ENCODE measurements around the gene DDX20. TPM values are rescaled to one million over a fixed set of nuclear protein-coding genes. Genes with fewer than 3 reads are reported as not detected.
A peak's percentile ranks its signal among the peaks of the same experiment; 100 is the strongest.

Gene DDX20
- total RNA-seq, 1 donor from 2014 or later = 18.1 TPM

- Mint-ChIP-seq H3K4me3 (peak overlapping the region; percentile 88), H3K36me3 (no peaks in the 10 kb centered on the region), H3K4me1 (ENCODE audit: unreplicated experiment) (peaks cover 26% of the 10 kb centered on the region), H3K27ac (no peak overlapping the region), H3K9me3 (no peaks in the 10 kb centered on the region), H3K27me3 (peaks cover 26% of the 10 kb centered on the region)
- no peak for TF ChIP-seq CTCF (conservative IDR thresholded peaks at IDR 0.05)
- DNase-seq (ENCODE audit: extremely low spot score, unreplicated experiment) = no peak
Observed at GRCh38 chr1:111736548-111737215, 19.0 kb upstream of the DDX20 start.

- no peak for TF ChIP-seq CTCF (conservative IDR thresholded peaks at IDR 0.05)
- Mint-ChIP-seq H3K4me1 (ENCODE audit: unreplicated experiment) (peaks cover 26% of the 10 kb centered on the region), H3K9me3 (no peaks in the 10 kb centered on the region), H3K4me3 (peak overlapping the region; percentile 88), H3K27me3 (peaks cover 32% of the 10 kb centered on the region), H3K27ac (peak overlapping the region; percentile 67), H3K36me3 (no peaks in the 10 kb centered on the region)
- DNase-seq (ENCODE audit: extremely low spot score, unreplicated experiment) = no peak
Observed at GRCh38 chr1:111737216-111738132, 18.2 kb upstream of the DDX20 start.

GRCh38 chr1:111738133-111738435 lies 17.6 kb upstream of the DDX20 start:
- H3K36me3 Mint-ChIP-seq = no peaks in the 10 kb centered on the region
- TF ChIP-seq CTCF (conservative IDR thresholded peaks at IDR 0.05) = no peak
- H3K4me1 Mint-ChIP-seq (ENCODE audit: unreplicated experiment) = peaks cover 22% of the 10 kb centered on the region
- H3K27me3 Mint-ChIP-seq = peaks cover 34% of the 10 kb centered on the region
- H3K27ac Mint-ChIP-seq = peak overlapping the region; percentile 67
- DNase-seq (ENCODE audit: extremely low spot score, unreplicated experiment) = no peak
- peak overlapping the region; percentile 88 for H3K4me3 Mint-ChIP-seq
- no peaks in the 10 kb centered on the region for H3K9me3 Mint-ChIP-seq

DNA sequence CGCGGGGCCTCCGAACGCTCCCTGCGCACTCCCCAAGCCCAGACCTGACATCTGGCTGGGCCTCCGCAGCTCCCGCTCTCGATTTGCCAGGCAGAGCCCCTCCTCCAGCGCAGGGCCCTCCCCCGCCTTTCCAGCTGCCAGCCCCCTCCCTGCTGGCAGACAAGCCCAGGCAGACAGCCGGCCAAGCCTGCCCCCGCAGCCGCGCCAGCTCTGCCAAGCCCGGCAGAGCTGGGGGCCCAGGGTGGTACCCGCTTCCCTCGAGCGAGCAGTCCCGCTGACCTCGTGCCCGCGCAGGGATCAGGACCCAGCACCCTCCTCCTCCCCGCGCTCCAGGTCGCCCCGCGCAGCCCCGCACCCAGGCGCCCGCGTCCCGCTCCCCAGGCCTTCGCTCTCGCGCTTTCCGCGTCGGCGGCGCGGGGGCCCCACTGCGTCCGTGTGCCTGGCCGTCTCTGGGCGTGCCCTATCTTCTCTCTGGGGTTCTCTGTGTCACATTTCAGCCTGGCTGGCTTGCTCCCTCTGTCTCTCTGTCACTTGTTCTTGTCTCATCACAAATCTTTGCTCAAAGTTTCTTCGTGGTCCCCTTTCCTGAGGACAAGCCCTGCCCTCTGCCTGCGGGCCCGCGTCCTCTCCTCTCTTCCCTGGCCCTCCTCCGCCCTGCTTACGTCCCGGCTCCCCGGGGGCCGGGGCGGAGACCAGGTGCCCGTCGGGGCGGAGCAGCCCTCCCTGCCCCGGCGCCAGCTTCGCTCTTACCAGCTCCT lies 17.1 kb upstream of the DDX20 start:
- no peak for DNase-seq (ENCODE audit: extremely low spot score, unreplicated experiment)
- H3K9me3 Mint-ChIP-seq = no peaks in the 10 kb centered on the region
- H3K4me1 Mint-ChIP-seq (ENCODE audit: unreplicated experiment) = peaks cover 18% of the 10 kb centered on the region
- no peaks in the 10 kb centered on the region for H3K36me3 Mint-ChIP-seq
- peak overlapping the region; percentile 96 for H3K4me3 Mint-ChIP-seq
- peaks cover 33% of the 10 kb centered on the region for H3K27me3 Mint-ChIP-seq
- H3K27ac Mint-ChIP-seq = peak overlapping the region; percentile 90
- TF ChIP-seq CTCF (conservative IDR thresholded peaks at IDR 0.05) = no peak

GRCh38 chr1:111739194-111739924 lies 16.3 kb upstream of the DDX20 start, which contains the start of gene INKA2:
Gene INKA2, minus strand, starts transcription at chr1:111739395. Its CDS starts 153 bp downstream, at chr1:111739242.
- DNase-seq (ENCODE audit: extremely low spot score, unreplicated experiment) = peak; percentile 87
- peaks cover 18% of the 10 kb centered on the region for H3K4me1 Mint-ChIP-seq (ENCODE audit: unreplicated experiment)
- no peaks in the 10 kb centered on the region for H3K36me3 Mint-ChIP-seq
- H3K4me3 Mint-ChIP-seq = peak within 1 kb of the TSS; percentile 96
- H3K9me3 Mint-ChIP-seq = no peaks in the 10 kb centered on the region
- peaks cover 35% of the 10 kb centered on the region for H3K27me3 Mint-ChIP-seq
- H3K27ac Mint-ChIP-seq = peak within 1 kb of the TSS; percentile 90
- no peak for TF ChIP-seq CTCF (conservative IDR thresholded peaks at IDR 0.05)
